ENCODE data around the gene ARHGEF5. TPM values are rescaled to one million over a fixed set of nuclear protein-coding genes. Genes with fewer than 3 reads are reported as not detected.

Gene ARHGEF5
- total RNA-seq, 4 donors from 2014 or later = 1.3 to 6.8 (median 6.0) TPM

GRCh38 chr7:144391823-144392255 is 36.6 kb downstream of the ARHGEF5 start:
- no peak overlapping the region for H3K4me3 ChIP-seq
- intact Hi-C loops (cut with DNase I; ENCODE audit: low total_unique reads) = no loop called here

DNA sequence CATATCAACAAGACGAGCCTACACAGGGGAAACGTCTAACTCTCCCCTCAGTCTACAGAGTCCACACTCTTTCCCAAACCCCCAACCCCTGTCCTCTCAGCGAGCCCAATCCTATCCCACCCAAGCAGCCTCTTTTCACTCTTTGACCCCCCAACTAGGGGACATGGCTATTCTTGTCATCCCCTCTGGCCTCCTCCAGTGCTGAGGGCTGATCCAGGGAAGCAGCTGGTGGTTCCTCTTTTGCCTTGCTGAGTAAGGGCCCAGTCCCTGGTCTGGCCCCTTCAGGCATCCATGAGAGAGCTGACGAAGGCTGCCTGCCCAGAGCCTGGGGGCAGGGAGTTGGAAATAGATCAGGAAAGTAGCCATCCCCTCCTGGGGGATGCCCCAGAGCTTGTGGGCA is 41.9 kb downstream of the ARHGEF5 start:
- Histone ChIP-seq H3K36me3 (no peaks in the 10 kb centered on the region), H3K4me1 (no peaks in the 10 kb centered on the region), H3K4me3 (no peak overlapping the region), H3K27me3 (no peaks in the 10 kb centered on the region), H3K9me3 (no peaks in the 10 kb centered on the region), H3K27ac (no peak overlapping the region)
- DNase-seq = no peak
- intact Hi-C loops (cut with DNase I; ENCODE audit: low total_unique reads) = no loop called here
- TF ChIP-seq, protein P1, sequence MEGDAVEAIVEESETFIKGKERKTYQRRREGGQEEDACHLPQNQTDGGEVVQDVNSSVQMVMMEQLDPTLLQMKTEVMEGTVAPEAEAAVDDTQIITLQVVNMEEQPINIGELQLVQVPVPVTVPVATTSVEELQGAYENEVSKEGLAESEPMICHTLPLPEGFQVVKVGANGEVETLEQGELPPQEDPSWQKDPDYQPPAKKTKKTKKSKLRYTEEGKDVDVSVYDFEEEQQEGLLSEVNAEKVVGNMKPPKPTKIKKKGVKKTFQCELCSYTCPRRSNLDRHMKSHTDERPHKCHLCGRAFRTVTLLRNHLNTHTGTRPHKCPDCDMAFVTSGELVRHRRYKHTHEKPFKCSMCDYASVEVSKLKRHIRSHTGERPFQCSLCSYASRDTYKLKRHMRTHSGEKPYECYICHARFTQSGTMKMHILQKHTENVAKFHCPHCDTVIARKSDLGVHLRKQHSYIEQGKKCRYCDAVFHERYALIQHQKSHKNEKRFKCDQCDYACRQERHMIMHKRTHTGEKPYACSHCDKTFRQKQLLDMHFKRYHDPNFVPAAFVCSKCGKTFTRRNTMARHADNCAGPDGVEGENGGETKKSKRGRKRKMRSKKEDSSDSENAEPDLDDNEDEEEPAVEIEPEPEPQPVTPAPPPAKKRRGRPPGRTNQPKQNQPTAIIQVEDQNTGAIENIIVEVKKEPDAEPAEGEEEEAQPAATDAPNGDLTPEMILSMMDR (IDR thresholded peaks at IDR 0.05) = no peak
- no peak for TF ChIP-seq POLR2A (IDR thresholded peaks at IDR 0.05)

More at GRCh38 chr7:144391823-144392255, 36.6 kb downstream of the ARHGEF5 start:
- H3K27me3 ChIP-seq = no peaks in the 10 kb centered on the region
- DNase-seq = peak; percentile 23 to 26
- no peaks in the 10 kb centered on the region for H3K9me3 ChIP-seq
- TF ChIP-seq, protein P1 (IDR thresholded peaks at IDR 0.05) = peak; percentile 60 to 77 (median 75)
- TF ChIP-seq POLR2A (IDR thresholded peaks at IDR 0.05) = no peak
- H3K27ac ChIP-seq = peak overlapping the region in 1 of 2 donors; percentile 21
- H3K4me1 ChIP-seq = no peaks in the 10 kb centered on the region
- no peaks in the 10 kb centered on the region for H3K36me3 ChIP-seq

GRCh38 chr7:144398291-144398690 is 43.1 kb downstream of the ARHGEF5 start:
- H3K9me3 ChIP-seq = no peaks in the 10 kb centered on the region
- no peak overlapping the region for H3K27ac ChIP-seq
- H3K4me3 ChIP-seq = no peak overlapping the region
- H3K27me3 ChIP-seq = no peaks in the 10 kb centered on the region
- TF ChIP-seq, protein P1 (IDR thresholded peaks at IDR 0.05) = no peak
- no peak for TF ChIP-seq POLR2A (IDR thresholded peaks at IDR 0.05)
- intact Hi-C loops (cut with DNase I; ENCODE audit: low total_unique reads) = no loop called here
- H3K36me3 ChIP-seq = no peaks in the 10 kb centered on the region
- H3K4me1 ChIP-seq = no peaks in the 10 kb centered on the region
- DNase-seq = no peak

DNA sequence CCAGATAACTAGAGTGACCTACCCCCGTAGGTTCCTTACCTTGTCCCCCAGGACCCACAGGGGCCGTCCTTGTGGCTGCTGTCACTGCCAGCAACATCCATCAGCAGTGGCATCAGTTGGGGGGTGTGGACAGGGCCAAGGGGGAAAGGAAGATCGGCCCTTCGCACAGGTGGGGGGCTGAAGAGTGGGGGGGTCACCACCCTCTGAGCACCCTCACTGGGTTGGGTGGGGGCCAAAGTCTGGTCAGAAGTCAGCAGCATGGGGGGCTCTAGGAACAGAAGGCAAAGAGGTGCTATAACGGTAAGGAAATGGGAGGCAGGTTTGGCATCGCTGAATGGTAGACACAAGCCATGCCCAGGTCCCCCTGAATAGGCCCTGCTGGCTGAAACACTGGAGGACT is 43.7 kb downstream of the ARHGEF5 start:
- intact Hi-C loops (cut with DNase I; ENCODE audit: low total_unique reads) = no loop called here
- no peaks in the 10 kb centered on the region for H3K4me1 ChIP-seq
- no peaks in the 10 kb centered on the region for H3K36me3 ChIP-seq
- no peak overlapping the region for H3K4me3 ChIP-seq
- no peak for DNase-seq
- no peaks in the 10 kb centered on the region for H3K9me3 ChIP-seq
- TF ChIP-seq, protein P1 (IDR thresholded peaks at IDR 0.05) = no peak
- TF ChIP-seq POLR2A (IDR thresholded peaks at IDR 0.05) = no peak
- no peak overlapping the region for H3K27ac ChIP-seq
- H3K27me3 ChIP-seq = no peaks in the 10 kb centered on the region

GRCh38 chr7:144399946-144400345 is 44.7 kb downstream of the ARHGEF5 start:
- Histone ChIP-seq H3K4me3 (no peak overlapping the region), H3K27ac (no peak overlapping the region), H3K36me3 (no peaks in the 10 kb centered on the region), H3K4me1 (no peaks in the 10 kb centered on the region), H3K9me3 (no peaks in the 10 kb centered on the region), H3K27me3 (no peaks in the 10 kb centered on the region)
- intact Hi-C loops (cut with DNase I; ENCODE audit: low total_unique reads) = no loop called here
- no peak for DNase-seq
- TF ChIP-seq, protein P1 (IDR thresholded peaks at IDR 0.05) = no peak
- TF ChIP-seq POLR2A (IDR thresholded peaks at IDR 0.05) = no peak

Measured in uterus (tissue), 4 donors.